ENCODE results near the gene MAPKBP1. TPM values are rescaled to one million over a fixed set of nuclear protein-coding genes. Genes with fewer than 3 reads are reported as not detected.
"Not testable (repeated sequence)": the region's sequence is repeated elsewhere in the genome, so short reads cannot be mapped to it uniquely, and the experiment has no call there.

Gene MAPKBP1, protein sequence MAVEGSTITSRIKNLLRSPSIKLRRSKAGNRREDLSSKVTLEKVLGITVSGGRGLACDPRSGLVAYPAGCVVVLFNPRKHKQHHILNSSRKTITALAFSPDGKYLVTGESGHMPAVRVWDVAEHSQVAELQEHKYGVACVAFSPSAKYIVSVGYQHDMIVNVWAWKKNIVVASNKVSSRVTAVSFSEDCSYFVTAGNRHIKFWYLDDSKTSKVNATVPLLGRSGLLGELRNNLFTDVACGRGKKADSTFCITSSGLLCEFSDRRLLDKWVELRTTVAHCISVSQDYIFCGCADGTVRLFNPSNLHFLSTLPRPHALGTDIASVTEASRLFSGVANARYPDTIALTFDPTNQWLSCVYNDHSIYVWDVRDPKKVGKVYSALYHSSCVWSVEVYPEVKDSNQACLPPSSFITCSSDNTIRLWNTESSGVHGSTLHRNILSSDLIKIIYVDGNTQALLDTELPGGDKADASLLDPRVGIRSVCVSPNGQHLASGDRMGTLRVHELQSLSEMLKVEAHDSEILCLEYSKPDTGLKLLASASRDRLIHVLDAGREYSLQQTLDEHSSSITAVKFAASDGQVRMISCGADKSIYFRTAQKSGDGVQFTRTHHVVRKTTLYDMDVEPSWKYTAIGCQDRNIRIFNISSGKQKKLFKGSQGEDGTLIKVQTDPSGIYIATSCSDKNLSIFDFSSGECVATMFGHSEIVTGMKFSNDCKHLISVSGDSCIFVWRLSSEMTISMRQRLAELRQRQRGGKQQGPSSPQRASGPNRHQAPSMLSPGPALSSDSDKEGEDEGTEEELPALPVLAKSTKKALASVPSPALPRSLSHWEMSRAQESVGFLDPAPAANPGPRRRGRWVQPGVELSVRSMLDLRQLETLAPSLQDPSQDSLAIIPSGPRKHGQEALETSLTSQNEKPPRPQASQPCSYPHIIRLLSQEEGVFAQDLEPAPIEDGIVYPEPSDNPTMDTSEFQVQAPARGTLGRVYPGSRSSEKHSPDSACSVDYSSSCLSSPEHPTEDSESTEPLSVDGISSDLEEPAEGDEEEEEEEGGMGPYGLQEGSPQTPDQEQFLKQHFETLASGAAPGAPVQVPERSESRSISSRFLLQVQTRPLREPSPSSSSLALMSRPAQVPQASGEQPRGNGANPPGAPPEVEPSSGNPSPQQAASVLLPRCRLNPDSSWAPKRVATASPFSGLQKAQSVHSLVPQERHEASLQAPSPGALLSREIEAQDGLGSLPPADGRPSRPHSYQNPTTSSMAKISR (N-terminal part only)
- 10 to 100 TPM; 30.6 to 53.2 TPM for total RNA-seq

DNA sequence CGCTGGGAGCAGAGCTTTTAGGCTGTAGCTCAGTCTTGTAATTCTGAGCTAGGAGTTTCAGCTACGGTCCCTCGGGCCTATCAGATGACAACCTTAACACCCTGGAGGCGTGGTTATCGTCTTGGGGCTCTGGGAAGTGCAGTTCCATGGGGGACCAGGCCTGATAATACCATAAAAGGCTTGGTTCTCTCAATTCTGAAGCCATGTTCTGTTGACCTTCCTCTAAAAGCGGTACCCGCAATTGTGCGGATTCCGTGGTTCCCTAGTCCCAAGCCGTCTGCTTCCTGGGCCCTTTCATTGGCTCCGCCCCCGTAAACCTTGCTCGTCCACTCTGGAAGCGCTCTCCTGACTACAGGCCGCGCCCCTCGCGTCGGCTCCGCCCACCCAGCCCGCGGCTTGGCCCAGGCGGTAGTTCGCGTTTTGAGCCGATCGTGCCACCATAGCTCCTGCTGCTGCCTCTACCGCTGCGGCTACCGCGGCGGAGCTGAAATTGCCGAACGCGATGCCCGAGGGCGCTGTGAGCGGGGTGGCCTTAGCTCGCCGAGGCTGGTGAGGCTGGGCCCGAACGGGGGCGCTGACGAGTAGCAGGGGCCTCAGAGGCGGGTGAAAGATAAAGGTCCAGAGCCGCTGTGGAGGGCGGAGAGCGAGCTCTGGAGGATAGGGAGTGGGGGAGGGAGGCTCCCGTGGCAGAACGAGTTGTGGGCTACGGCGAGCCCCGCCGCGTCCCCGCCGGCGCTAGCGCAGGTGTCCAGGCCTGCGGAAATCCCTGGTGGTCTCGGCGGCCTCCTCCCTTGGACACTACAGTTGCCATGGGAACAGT is at the start of gene MAPKBP1:
MAPKBP1 (plus strand) TSS at position 423 of the 820 bp plus-strand sequence. CDS start 792 bp downstream, outside the sequence.
- peak; percentile 97 for ATAC-seq

DNA sequence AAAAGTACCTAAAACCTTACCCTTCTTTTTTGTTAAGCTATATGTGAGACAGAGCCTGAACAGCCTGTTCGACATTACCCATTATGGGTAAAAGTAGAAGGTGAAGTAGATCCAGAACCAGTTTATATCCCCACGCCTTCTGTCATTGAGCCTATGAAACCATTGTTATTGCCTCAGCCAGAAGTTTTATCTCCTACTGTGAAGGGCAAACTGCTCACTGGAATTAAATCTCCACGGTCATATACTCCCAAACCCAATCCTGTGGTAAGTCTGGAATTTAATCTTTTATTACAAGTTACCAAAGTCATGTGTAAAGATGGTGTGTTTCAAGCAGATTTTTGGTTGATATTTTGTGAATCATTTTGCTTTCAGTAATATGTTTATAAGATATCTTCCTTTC is 47.1 kb upstream of the MAPKBP1 start:
- H3K4me3 Mint-ChIP-seq: no peak overlapping the region
- H3K9me3 Mint-ChIP-seq: no peaks in the 10 kb centered on the region
- H3K27me3 Mint-ChIP-seq: no peaks in the 10 kb centered on the region
- peaks cover 0 to 6% of the 10 kb centered on the region in 2 donors for H3K4me1 Mint-ChIP-seq (ENCODE audit: low read depth in 2 of 2)
- no peak for DNase-seq (ENCODE audit: low spot score)
- no peaks in the 10 kb centered on the region for H3K36me3 Mint-ChIP-seq
- no peak for ATAC-seq
- no peak overlapping the region for H3K27ac Mint-ChIP-seq

More for the DNA sequence above, at the start of gene MAPKBP1:
- no peaks in the 10 kb centered on the region for H3K36me3 Mint-ChIP-seq
- peak; percentile 98 for DNase-seq (ENCODE audit: low spot score)
- H3K4me1 Mint-ChIP-seq (ENCODE audit: low read depth in 2 of 2): peaks cover 56 to 57% of the 10 kb centered on the region in 2 donors
- H3K27me3 Mint-ChIP-seq: no peaks in the 10 kb centered on the region
- no peaks in the 10 kb centered on the region for H3K9me3 Mint-ChIP-seq
- H3K4me3 Mint-ChIP-seq: peak within 1 kb of the TSS; percentile 94
- H3K27ac Mint-ChIP-seq: peak within 1 kb of the TSS; percentile 89 to 91

DNA sequence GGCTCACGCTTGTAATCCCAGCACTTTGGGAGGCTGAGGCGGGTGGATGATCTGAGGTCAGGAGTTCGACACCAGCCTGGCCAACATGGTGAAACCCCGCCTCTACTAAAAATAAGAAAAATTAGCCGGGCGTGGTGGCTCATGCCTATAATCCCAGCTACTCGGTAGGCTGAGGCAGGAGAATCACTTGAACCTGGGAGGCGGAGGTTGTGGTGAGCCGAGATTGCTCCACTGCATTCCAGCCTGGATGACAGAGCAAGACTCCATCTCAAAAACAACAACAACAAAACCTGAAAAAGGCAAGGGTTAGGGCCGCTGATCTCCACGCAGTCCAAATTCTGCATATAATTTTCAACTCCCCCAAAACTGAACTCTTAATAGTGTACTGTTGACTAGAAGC is 46.2 kb upstream of the MAPKBP1 start:
- H3K27ac Mint-ChIP-seq; H3K4me3 Mint-ChIP-seq; ATAC-seq; H3K4me1 Mint-ChIP-seq (ENCODE audit: low read depth in 2 of 2); H3K36me3 Mint-ChIP-seq; H3K27me3 Mint-ChIP-seq; H3K9me3 Mint-ChIP-seq; DNase-seq (ENCODE audit: low spot score): not testable (repeated sequence)

DNA sequence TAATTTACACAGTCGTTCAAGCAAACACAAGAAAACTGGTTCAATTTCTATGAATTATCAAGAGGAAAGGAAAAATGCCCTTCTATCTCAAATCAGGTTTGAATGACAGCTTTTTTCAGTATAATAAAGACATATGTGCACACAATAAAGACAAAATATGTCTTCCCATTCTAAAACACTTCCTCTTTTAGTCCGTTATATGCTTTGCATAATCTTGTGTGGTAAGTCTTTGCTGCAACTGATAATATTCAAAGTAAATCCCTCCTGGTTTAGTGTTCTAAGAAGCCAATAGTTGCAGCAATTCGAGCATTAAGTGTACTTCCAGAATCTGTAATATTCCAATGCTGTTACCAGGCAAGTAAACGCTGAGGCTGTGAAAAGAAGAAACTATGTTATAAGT is 43.7 kb upstream of the MAPKBP1 start:
- H3K27me3 Mint-ChIP-seq: no peaks in the 10 kb centered on the region

DNA sequence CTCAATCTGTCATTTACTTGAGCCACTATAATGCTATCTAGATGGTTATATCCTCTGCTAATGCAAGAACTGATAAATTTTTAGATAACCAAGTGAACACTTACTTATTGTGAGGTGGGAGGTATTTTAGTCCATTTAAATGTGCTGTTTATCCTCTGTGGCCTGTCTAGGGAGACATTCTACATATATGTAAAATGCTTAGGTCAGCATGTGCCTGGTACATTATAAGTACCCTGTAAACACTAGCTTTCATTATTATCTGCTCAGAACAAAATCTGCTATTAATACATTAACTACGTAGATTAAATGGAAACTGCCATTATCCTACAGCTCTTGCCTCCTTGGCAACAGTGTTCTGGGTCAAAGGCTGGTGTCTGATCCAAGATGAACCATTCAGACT is 41.8 kb upstream of the MAPKBP1 start:
- Mint-ChIP-seq H3K4me1 (ENCODE audit: low read depth in 2 of 2) (no peaks in the 10 kb centered on the region), H3K27me3 (no peaks in the 10 kb centered on the region), H3K4me3 (no peak overlapping the region), H3K9me3 (no peaks in the 10 kb centered on the region), H3K36me3 (peaks cover 4% of the 10 kb centered on the region), H3K27ac (peak overlapping the region in 1 of 2 donors; percentile 74)
- ATAC-seq (no peak), DNase-seq (ENCODE audit: low spot score) (no peak)

More for the DNA sequence above, 43.7 kb upstream of the MAPKBP1 start:
- DNase-seq (ENCODE audit: low spot score) (no peak), ATAC-seq (no peak)
- Mint-ChIP-seq H3K4me1 (ENCODE audit: low read depth in 2 of 2) (no peaks in the 10 kb centered on the region), H3K9me3 (no peaks in the 10 kb centered on the region), H3K36me3 (no peaks in the 10 kb centered on the region), H3K4me3 (no peak overlapping the region), H3K27ac (no peak overlapping the region)

DNA sequence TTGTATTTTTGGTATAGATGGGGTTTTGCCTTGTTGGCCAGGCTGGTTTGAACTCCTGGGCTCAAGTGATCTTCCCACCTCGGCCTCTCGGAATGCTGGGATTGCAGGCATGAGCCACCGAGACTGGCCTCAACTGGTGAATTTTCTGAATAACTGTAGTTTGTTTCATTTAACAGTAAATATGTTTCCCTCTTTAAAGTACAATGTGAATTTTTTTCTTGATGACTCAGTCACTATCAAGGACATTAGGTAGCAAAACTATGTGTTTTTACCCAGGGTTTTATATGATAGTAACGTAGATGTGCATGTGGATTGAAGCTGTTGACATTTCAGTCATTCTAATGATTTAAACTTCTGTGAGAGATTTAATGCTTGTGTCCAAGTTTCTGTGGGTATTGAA is 40.2 kb upstream of the MAPKBP1 start:
- ATAC-seq (no peak), DNase-seq (ENCODE audit: low spot score) (no peak)
- H3K36me3 Mint-ChIP-seq: peaks cover 4% of the 10 kb centered on the region
- H3K27me3 Mint-ChIP-seq: no peaks in the 10 kb centered on the region
- H3K27ac Mint-ChIP-seq: no peak overlapping the region
- H3K4me1 Mint-ChIP-seq (ENCODE audit: low read depth in 2 of 2): no peaks in the 10 kb centered on the region
- H3K9me3 Mint-ChIP-seq: no peaks in the 10 kb centered on the region
- H3K4me3 Mint-ChIP-seq: no peak overlapping the region

DNA sequence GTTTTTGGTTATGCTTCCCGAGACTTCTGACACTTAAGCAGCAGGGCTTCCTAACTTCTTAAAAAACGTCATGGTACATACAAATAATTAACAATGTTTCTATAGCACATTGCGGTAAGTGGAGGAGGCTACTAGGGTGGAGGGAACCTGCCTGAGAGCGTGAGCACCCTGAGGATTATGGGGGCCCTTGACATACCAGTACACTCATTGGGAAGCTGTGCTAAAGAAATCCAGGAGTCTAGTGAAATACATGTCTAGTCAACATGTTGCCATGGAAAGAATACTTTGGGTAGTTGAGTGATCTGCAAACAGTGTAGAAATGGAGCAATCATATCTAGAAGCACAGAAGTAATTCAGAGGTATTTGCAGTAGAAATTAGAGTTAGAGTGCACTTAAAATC is 39.2 kb upstream of the MAPKBP1 start:
- Mint-ChIP-seq H3K4me3 (no peak overlapping the region), H3K9me3 (no peaks in the 10 kb centered on the region), H3K36me3 (peaks cover 4% of the 10 kb centered on the region), H3K27ac (no peak overlapping the region), H3K27me3 (no peaks in the 10 kb centered on the region), H3K4me1 (ENCODE audit: low read depth in 2 of 2) (no peaks in the 10 kb centered on the region)
- ATAC-seq (no peak), DNase-seq (ENCODE audit: low spot score) (no peak)

DNA sequence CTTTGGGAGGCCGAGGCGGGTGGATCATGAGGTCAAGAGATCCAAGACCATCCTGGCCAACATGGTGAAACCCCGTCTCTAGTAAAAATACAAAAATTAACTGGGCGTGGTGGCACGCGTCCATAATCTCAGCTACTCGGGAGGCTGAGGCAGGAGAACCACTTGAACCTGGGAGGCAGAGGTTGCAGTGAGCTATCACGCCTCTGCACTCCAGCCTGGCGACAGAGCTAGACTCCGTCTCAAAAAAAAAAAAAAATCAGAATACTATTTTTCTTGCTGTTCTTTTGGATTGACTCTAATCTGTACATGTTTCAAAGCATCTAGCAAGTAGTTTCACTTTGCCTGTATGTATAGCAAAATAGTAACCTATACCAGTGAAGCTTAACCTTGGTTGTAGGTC is 38.8 kb upstream of the MAPKBP1 start:
- not testable (repeated sequence) for H3K9me3 Mint-ChIP-seq; H3K27me3 Mint-ChIP-seq; H3K4me1 Mint-ChIP-seq (ENCODE audit: low read depth in 2 of 2); H3K4me3 Mint-ChIP-seq; DNase-seq (ENCODE audit: low spot score); ATAC-seq; H3K36me3 Mint-ChIP-seq; H3K27ac Mint-ChIP-seq

DNA sequence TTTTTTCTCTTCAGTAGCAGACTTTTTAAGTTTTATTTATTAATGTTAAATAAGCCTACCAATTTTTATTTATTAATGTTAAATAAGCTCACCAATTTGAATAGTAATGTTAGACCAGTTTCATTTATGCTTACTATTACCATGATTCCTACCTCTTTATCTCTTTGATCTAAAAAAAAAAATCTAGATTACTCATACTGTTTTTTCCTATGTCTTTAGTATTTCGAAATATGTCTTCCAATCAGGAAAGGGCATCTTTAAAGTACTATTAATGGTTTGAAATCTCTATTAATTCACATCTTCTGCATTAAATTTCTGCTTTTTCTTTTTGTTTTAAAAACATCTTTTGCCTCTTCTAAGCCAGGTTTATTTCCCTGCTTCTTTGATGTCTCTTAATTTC is 27.5 kb upstream of the MAPKBP1 start:
- peaks cover 16% of the 10 kb centered on the region for H3K36me3 Mint-ChIP-seq
- H3K27me3 Mint-ChIP-seq: no peaks in the 10 kb centered on the region
- no peaks in the 10 kb centered on the region for H3K9me3 Mint-ChIP-seq
- H3K4me1 Mint-ChIP-seq (ENCODE audit: low read depth in 2 of 2): no peaks in the 10 kb centered on the region
- ATAC-seq: no peak
- no peak overlapping the region for H3K27ac Mint-ChIP-seq
- no peak for DNase-seq (ENCODE audit: low spot score)
- no peak overlapping the region for H3K4me3 Mint-ChIP-seq

DNA sequence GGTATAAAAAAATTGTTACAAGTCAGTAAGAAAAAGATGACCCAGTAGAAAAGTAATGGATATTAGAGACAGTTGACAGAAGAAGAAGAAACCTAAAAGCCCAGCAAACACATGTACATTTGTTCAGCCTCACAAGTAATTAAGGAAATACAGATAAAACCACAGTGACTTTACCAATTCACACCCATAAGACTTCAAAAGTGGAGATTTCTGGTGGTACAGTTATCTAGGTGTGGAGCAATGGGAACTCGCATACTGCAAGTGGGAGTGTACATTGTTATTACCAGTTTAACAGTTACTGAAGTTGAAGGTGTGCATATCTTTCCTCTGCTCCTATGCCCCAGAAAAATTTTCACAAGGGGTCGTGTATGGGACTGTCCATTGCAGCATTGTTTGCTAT is 18.1 kb upstream of the MAPKBP1 start:
- Mint-ChIP-seq H3K27me3 (no peaks in the 10 kb centered on the region), H3K27ac (no peak overlapping the region), H3K36me3 (peaks cover 16% of the 10 kb centered on the region), H3K4me1 (ENCODE audit: low read depth in 2 of 2) (no peaks in the 10 kb centered on the region), H3K4me3 (no peak overlapping the region), H3K9me3 (no peaks in the 10 kb centered on the region)
- DNase-seq (ENCODE audit: low spot score): no peak
- ATAC-seq: no peak

DNA sequence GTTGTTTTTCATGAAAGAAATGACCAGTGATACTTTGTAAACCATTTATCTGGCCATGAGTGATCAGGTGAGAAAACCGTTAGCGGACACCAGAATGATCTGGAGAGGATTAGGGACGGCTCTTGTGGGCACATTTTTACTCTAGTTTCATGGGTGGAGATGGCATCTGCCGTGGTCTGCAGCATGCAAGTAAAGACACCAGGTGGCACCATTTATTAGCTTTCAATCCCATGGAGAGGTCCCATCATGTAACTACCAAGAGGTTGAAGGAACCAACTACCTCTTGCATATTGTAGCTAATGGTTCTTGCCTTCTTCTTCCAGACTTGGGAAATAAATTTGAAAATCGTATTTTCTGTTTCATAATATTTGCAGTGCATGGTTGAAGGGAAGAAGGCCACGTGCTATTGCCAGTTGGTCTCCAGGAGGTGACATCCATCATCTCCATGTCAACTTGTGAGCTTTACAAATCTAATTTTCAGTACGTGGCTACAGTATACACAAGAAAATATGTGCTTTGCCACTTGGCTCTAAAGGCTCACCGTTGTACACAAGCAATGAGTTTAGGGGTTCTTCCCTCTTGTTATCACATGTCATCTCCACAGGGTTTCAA is 1.5 kb upstream of the MAPKBP1 start:
- no peak for ATAC-seq
- peak; percentile 72 for DNase-seq (ENCODE audit: low spot score)
- H3K27ac Mint-ChIP-seq: peak overlapping the region; percentile 89 to 91
- peak overlapping the region; percentile 94 for H3K4me3 Mint-ChIP-seq
- H3K27me3 Mint-ChIP-seq: no peaks in the 10 kb centered on the region
- no peaks in the 10 kb centered on the region for H3K9me3 Mint-ChIP-seq
- no peaks in the 10 kb centered on the region for H3K36me3 Mint-ChIP-seq
- H3K4me1 Mint-ChIP-seq (ENCODE audit: low read depth in 2 of 2): peaks cover 43 to 44% of the 10 kb centered on the region in 2 donors

DNA sequence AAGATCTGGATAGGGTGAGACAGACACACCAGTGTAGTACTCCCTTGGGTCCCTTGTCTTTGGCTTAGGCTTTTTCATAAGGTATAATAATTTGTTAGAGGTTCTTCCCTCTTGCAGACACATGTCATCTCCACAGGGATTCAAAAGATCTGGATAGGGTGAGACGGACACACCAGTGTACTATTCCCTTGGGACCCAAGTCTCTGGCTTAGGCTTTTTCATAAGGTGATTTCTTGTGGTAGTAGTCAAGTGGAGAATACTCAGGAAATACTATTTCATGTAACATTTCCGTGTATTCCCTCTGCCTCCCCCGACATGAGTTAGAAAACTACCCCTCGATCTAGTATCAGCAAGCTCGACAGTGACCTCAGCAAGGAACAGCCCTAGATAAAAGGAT is 954 bp upstream of the MAPKBP1 start:
- peaks cover 48 to 49% of the 10 kb centered on the region in 2 donors for H3K4me1 Mint-ChIP-seq (ENCODE audit: low read depth in 2 of 2)
- peak overlapping the region; percentile 94 for H3K4me3 Mint-ChIP-seq
- no peaks in the 10 kb centered on the region for H3K27me3 Mint-ChIP-seq
- no peaks in the 10 kb centered on the region for H3K36me3 Mint-ChIP-seq
- DNase-seq (ENCODE audit: low spot score) (no peak), ATAC-seq (no peak)
- H3K9me3 Mint-ChIP-seq: no peaks in the 10 kb centered on the region
- peak overlapping the region; percentile 89 to 91 for H3K27ac Mint-ChIP-seq

DNA sequence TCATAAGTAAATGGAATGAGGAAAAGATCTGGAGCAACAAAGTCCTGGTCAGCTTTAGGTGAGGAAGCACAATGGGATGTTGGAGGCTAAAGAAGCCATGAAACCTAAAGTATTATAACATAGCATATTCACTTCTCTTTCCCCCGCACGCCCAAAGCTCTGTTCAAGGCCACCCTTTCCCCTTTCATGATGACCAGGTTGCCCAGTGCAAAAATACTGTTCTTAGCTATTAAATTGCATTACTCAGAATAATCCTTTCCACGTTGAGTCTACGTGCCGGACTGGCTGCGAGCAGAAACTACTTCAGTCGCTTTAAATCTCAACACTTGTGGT is 589 bp upstream of the MAPKBP1 start:
- Mint-ChIP-seq H3K27me3 (no peaks in the 10 kb centered on the region), H3K36me3 (no peaks in the 10 kb centered on the region), H3K4me3 (peak overlapping the region; percentile 94), H3K9me3 (no peaks in the 10 kb centered on the region), H3K27ac (peak overlapping the region; percentile 89 to 91), H3K4me1 (ENCODE audit: low read depth in 2 of 2) (peaks cover 52 to 53% of the 10 kb centered on the region in 2 donors)
- DNase-seq (ENCODE audit: low spot score): no peak
- ATAC-seq: no peak

All from natural killer cell treated with Interleukin-12 subunit alpha and Interleukin-12 subunit beta and Interleukin-15 and Interleukin-18, amount 100 ng/mL, for 72 hours (primary cell).